Stimulated activated naive CD8-positive, alpha-beta T cell treated with anti-CD3 and anti-CD28 coated beads, Interleukin-15, Interleukin-2, amounts not matched to agents 100 ng/mL and 50 ng/mL, for 24 hours (primary cell): ENCODE measurements around the gene ZRANB3.
A peak's percentile ranks its signal among the peaks of the same experiment; 100 is the strongest.

ENCODE experiments used
- H3K27ac Mint-ChIP-seq: one replicate; pipeline ENCODE4 v1.8.0; 2021; ENCODE audit warnings: mild to moderate bottlenecking, mixed read lengths
- H3K27me3 Mint-ChIP-seq: one replicate; pipeline ENCODE4 v1.8.0; 2021; ENCODE audit warnings: mixed read lengths
- H3K36me3 Mint-ChIP-seq: one replicate; pipeline ENCODE4 v1.8.0; 2021; ENCODE audit warnings: low read depth, mixed read lengths
- H3K4me1 Mint-ChIP-seq: one replicate; pipeline ENCODE4 v1.8.0; 2021; ENCODE audit warnings: low read depth, mixed read lengths
- H3K4me3 Mint-ChIP-seq: one replicate; pipeline ENCODE4 v1.8.0; 2021; ENCODE audit warnings: mild to moderate bottlenecking, mixed read lengths
- H3K9me3 Mint-ChIP-seq: one replicate; pipeline ENCODE4 v1.8.0; 2021; ENCODE audit warnings: mixed read lengths

Gene ZRANB3

GRCh38 chr2:135265960-135266490 lies 265.0 kb downstream of the ZRANB3 start:
- Mint-ChIP-seq H3K9me3 (no peaks in the 10 kb centered on the region), H3K4me3 (no peak overlapping the region), H3K27me3 (no peaks in the 10 kb centered on the region), H3K27ac (no peak overlapping the region), H3K4me1 (no peaks in the 10 kb centered on the region), H3K36me3 (no peaks in the 10 kb centered on the region)

GRCh38 chr2:135259123-135259522 lies 271.9 kb downstream of the ZRANB3 start:
- H3K27me3 Mint-ChIP-seq: no peaks in the 10 kb centered on the region

GRCh38 chr2:135258193-135258592 lies 272.8 kb downstream of the ZRANB3 start:
- Mint-ChIP-seq H3K27ac (no peak overlapping the region), H3K4me3 (no peak overlapping the region), H3K27me3 (no peaks in the 10 kb centered on the region), H3K9me3 (no peaks in the 10 kb centered on the region), H3K36me3 (peaks cover 3% of the 10 kb centered on the region), H3K4me1 (no peaks in the 10 kb centered on the region)

More at GRCh38 chr2:135259123-135259522, 271.9 kb downstream of the ZRANB3 start:
- no peaks in the 10 kb centered on the region for H3K9me3 Mint-ChIP-seq
- H3K4me3 Mint-ChIP-seq: no peak overlapping the region
- H3K27ac Mint-ChIP-seq: no peak overlapping the region
- H3K36me3 Mint-ChIP-seq: no peaks in the 10 kb centered on the region
- no peaks in the 10 kb centered on the region for H3K4me1 Mint-ChIP-seq

- Mint-ChIP-seq H3K36me3 (peaks cover 3% of the 10 kb centered on the region), H3K27ac (no peak overlapping the region), H3K4me1 (no peaks in the 10 kb centered on the region), H3K9me3 (no peaks in the 10 kb centered on the region), H3K27me3 (no peaks in the 10 kb centered on the region), H3K4me3 (no peak overlapping the region)
Observed at GRCh38 chr2:135257383-135258090, 273.5 kb downstream of the ZRANB3 start.

GRCh38 chr2:135256531-135257260 lies 274.3 kb downstream of the ZRANB3 start:
- H3K36me3 Mint-ChIP-seq: peaks cover 8% of the 10 kb centered on the region
- H3K4me3 Mint-ChIP-seq: no peak overlapping the region
- no peak overlapping the region for H3K27ac Mint-ChIP-seq
- H3K9me3 Mint-ChIP-seq: no peaks in the 10 kb centered on the region
- H3K4me1 Mint-ChIP-seq: no peaks in the 10 kb centered on the region
- H3K27me3 Mint-ChIP-seq: no peaks in the 10 kb centered on the region

GRCh38 chr2:135255208-135255607 lies 275.8 kb downstream of the ZRANB3 start:
- no peaks in the 10 kb centered on the region for H3K9me3 Mint-ChIP-seq
- H3K27ac Mint-ChIP-seq: no peak overlapping the region
- no peaks in the 10 kb centered on the region for H3K4me1 Mint-ChIP-seq
- no peak overlapping the region for H3K4me3 Mint-ChIP-seq
- H3K36me3 Mint-ChIP-seq: peaks cover 19% of the 10 kb centered on the region
- no peaks in the 10 kb centered on the region for H3K27me3 Mint-ChIP-seq

GRCh38 chr2:135252805-135253458 lies 278.1 kb downstream of the ZRANB3 start:
- Mint-ChIP-seq H3K4me1 (no peaks in the 10 kb centered on the region), H3K9me3 (peaks cover 9% of the 10 kb centered on the region), H3K27ac (no peak overlapping the region), H3K36me3 (peaks cover 33% of the 10 kb centered on the region), H3K27me3 (no peaks in the 10 kb centered on the region), H3K4me3 (no peak overlapping the region)

- peaks cover 20% of the 10 kb centered on the region for H3K4me1 Mint-ChIP-seq
- no peak overlapping the region for H3K27ac Mint-ChIP-seq
Observed at GRCh38 chr2:135248611-135249010, 282.4 kb downstream of the ZRANB3 start.

GRCh38 chr2:135246711-135247270 lies 284.2 kb downstream of the ZRANB3 start:
- peaks cover 24% of the 10 kb centered on the region for H3K4me1 Mint-ChIP-seq

More at GRCh38 chr2:135248611-135249010, 282.4 kb downstream of the ZRANB3 start:
- Mint-ChIP-seq H3K27me3 (no peaks in the 10 kb centered on the region), H3K9me3 (peaks cover 9% of the 10 kb centered on the region), H3K4me3 (no peak overlapping the region), H3K36me3 (peaks cover 34% of the 10 kb centered on the region)

GRCh38 chr2:135245071-135245470 lies 285.9 kb downstream of the ZRANB3 start:
- H3K4me3 Mint-ChIP-seq: no peak overlapping the region
- H3K27me3 Mint-ChIP-seq: no peaks in the 10 kb centered on the region
- H3K4me1 Mint-ChIP-seq: peaks cover 24% of the 10 kb centered on the region
- peaks cover 7% of the 10 kb centered on the region for H3K9me3 Mint-ChIP-seq
- H3K27ac Mint-ChIP-seq: peak overlapping the region; percentile 94
- peaks cover 20% of the 10 kb centered on the region for H3K36me3 Mint-ChIP-seq

More at GRCh38 chr2:135246711-135247270, 284.2 kb downstream of the ZRANB3 start:
- no peak overlapping the region for H3K27ac Mint-ChIP-seq
- H3K36me3 Mint-ChIP-seq: peaks cover 31% of the 10 kb centered on the region
- H3K4me3 Mint-ChIP-seq: no peak overlapping the region
- peaks cover 9% of the 10 kb centered on the region for H3K9me3 Mint-ChIP-seq
- no peaks in the 10 kb centered on the region for H3K27me3 Mint-ChIP-seq

- no peak overlapping the region for H3K27ac Mint-ChIP-seq
- H3K9me3 Mint-ChIP-seq: peaks cover 3% of the 10 kb centered on the region
- no peak overlapping the region for H3K4me3 Mint-ChIP-seq
- H3K36me3 Mint-ChIP-seq: peaks cover 17% of the 10 kb centered on the region
- H3K4me1 Mint-ChIP-seq: peaks cover 4% of the 10 kb centered on the region
- H3K27me3 Mint-ChIP-seq: no peaks in the 10 kb centered on the region
Observed at GRCh38 chr2:135238651-135239050, 292.4 kb downstream of the ZRANB3 start.

GRCh38 chr2:135230150-135230549 lies 300.9 kb downstream of the ZRANB3 start:
- Mint-ChIP-seq H3K36me3 (peaks cover 15% of the 10 kb centered on the region), H3K4me3 (no peak overlapping the region), H3K27ac (no peak overlapping the region), H3K4me1 (no peaks in the 10 kb centered on the region), H3K27me3 (no peaks in the 10 kb centered on the region), H3K9me3 (peaks cover 11% of the 10 kb centered on the region)

GRCh38 chr2:135227386-135227785 lies 303.6 kb downstream of the ZRANB3 start:
- no peaks in the 10 kb centered on the region for H3K4me1 Mint-ChIP-seq
- no peak overlapping the region for H3K4me3 Mint-ChIP-seq
- no peak overlapping the region for H3K27ac Mint-ChIP-seq
- H3K9me3 Mint-ChIP-seq: peaks cover 8% of the 10 kb centered on the region
- no peaks in the 10 kb centered on the region for H3K27me3 Mint-ChIP-seq
- peaks cover 11% of the 10 kb centered on the region for H3K36me3 Mint-ChIP-seq

GRCh38 chr2:135226961-135227360 lies 304.1 kb downstream of the ZRANB3 start:
- H3K27ac Mint-ChIP-seq: no peak overlapping the region
- H3K36me3 Mint-ChIP-seq: peaks cover 11% of the 10 kb centered on the region
- peaks cover 8% of the 10 kb centered on the region for H3K9me3 Mint-ChIP-seq
- no peaks in the 10 kb centered on the region for H3K27me3 Mint-ChIP-seq
- H3K4me1 Mint-ChIP-seq: no peaks in the 10 kb centered on the region
- H3K4me3 Mint-ChIP-seq: no peak overlapping the region

- Mint-ChIP-seq H3K4me1 (no peaks in the 10 kb centered on the region), H3K36me3 (peaks cover 15% of the 10 kb centered on the region), H3K9me3 (peaks cover 8% of the 10 kb centered on the region), H3K27ac (no peak overlapping the region), H3K27me3 (no peaks in the 10 kb centered on the region), H3K4me3 (no peak overlapping the region)
Observed at GRCh38 chr2:135225781-135226180, 305.2 kb downstream of the ZRANB3 start.
